ENCODE measurements around the gene PNRC2.
"Not testable (repeated sequence)": the region's sequence is repeated elsewhere in the genome, so short reads cannot be mapped to it uniquely, and the experiment has no call there.

Gene PNRC2

DNA sequence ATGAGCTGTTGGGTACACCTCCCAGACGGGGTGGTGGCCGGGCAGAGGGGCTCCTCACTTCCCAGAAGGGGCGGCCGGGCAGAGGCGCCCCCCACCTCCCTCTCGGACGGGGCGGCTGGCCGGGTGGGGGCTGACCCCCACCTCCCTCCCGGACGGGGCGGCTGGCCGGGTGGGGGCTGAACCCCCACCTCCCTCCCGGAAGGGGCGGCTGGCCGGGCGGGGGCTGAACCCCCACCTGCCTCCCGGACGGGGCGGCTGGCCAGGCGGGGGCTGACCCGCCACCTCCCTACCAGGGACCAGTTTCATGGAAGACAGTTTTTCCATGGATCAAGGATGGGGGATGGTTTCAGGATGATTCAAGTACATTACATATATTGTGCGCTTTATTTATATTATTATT, 27.4 kb downstream of the PNRC2 start:
- not testable (repeated sequence) for DNase-seq (ENCODE audit: low read depth in 4 of 4, low spot score in 1 of 4)

DNA sequence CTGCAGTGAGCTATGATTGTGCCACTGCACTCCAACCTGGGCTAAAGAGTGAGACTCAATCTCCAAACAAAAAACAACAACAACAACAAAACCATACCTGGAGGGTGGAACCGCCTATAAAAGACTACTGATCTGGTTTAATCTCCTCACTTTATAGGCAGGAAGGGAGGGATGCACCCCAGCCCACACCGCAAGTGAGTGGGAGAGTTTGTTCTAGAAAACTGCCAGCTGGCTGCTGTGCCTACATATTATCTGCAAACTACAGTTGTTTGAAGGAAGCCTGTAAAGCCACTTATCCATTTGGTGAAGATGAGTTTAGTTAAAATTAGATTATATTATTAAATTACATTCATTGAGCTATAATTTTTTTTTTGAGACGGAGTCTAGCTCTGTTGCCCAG, 29.6 kb downstream of the PNRC2 start:
- DNase-seq (ENCODE audit: low read depth in 4 of 4, low spot score in 1 of 4) = no peak

DNA sequence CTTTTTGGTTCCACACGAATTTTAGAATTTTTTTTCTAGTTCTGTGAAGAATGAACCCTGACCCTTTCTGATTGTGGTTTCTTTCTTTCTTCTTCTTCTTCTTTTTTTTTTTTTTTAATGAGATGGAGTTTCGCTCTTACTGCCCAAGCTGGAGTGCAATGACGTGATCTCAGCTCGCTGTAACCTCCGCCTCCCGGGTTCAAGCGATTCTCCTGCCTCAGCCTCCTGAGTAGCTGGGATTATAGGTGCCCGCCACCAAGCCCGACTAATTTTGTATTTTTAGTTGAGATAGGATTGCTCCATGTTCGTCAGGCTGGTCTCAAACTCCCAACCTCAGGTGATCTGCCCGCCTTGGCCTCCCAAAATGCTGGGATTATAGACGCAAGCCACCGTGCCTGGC, 32.4 kb downstream of the PNRC2 start:
- DNase-seq (ENCODE audit: low read depth in 4 of 4, low spot score in 1 of 4) = not testable (repeated sequence)

DNA sequence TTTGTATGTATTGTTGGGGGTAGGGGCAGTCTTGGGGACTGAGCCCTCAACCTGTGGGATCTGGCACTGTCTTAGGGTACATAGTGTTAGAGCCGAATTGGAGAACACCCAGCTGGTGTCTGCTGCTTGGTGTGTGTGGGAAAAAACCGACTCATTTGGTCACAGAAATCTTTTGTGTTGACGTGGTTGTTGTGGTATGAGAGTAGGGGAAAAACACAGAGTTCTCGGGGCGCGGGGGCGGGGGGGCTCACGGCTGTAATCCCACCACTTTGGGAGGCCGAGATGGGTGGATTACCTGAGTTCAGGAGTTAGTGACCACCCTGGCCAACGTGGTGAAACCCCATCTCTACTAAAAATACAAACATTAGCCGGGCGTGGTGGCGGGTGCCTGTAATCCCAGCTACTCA, 35.8 kb downstream of the PNRC2 start:
- no peak for DNase-seq (ENCODE audit: low read depth in 4 of 4, low spot score in 1 of 4)

DNA sequence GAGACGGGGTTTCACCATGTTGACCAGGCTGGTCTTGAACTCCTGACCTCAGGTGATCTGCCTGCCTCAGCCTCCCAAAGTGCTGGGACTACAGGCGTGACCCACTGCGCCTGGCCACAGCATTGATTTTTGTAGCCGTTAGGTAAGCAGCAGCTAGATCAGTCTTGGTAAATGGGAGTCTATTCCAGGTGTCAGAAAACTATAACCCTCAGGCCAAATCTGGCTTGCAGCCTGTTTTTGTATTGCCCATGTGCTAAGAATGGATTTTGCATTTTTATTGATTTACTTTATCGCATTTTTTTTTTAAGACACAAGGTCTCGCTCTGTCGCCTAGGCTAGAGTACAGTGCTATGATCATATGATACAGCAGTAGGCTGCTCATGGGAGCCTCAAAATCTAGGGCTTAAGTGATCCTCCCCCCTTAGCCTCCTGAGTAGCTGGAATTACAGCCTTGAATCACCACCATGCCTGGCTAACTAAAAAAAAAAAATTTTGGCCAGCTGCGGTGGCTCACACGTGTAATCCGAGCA, 37.1 kb downstream of the PNRC2 start:
- no peak for DNase-seq (ENCODE audit: low read depth in 4 of 4, low spot score in 1 of 4)

DNA sequence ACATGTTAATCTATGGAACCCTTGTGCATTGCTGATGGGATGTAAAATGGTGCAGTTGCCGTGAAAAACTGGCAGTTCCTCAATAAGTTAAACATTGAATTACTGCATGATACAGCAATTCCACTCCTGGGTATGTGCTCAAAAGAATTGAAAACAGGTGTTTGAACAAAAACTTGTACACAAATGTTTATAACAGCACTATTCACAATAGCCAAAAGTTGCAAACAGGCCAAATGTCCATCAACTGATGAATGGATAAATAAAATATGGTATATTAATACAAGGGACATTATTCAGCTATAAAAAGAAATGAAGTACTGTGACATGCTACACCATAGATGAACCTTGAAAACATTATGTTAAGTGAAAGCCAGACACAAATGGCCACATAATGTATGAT, 38.2 kb downstream of the PNRC2 start:
- no peak for DNase-seq (ENCODE audit: low read depth in 4 of 4, low spot score in 1 of 4)

DNA sequence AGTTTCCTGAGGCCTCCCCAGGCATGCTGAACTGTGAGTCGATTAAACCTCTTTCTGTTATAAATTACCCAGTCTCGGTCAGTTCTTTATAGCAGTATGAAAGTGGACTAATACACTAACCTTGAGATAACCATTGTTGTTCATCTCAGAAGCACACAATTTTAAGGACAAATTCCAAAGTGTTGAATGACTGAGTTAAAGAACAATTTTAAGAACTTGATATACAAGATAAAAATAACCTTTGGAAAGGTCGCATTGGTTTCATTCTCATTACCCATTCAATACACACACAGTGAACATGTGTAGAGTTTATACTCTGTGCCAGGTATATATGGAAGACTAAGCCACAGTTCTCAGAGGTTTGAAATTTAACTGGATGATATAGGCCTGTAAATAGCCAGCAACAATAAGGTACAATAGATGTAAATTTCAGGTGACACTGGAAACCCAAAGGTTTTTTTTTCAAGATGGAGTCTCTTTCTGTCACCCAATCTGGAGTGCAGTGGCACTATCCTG, 39.6 kb downstream of the PNRC2 start:
- DNase-seq (ENCODE audit: low read depth in 4 of 4, low spot score in 1 of 4) = no peak

DNA sequence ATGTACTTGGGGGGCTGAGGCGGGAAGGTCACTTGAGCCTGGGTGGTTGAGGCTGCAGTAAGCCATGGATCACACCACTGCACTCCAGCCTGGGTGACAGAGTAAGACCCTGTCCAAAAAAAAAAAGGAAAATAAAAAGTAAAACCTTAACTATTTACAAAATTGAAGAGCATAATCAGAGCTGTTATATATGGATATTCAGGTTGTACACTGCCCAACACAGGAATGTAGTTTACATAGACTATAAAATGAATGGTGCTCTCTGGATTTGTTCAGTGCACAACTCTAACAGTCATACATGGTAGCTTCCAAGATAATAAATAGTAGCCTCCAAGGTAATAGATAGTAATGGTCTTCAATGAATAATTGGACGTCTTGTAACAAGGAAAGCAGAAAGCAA, 43.1 kb downstream of the PNRC2 start:
- DNase-seq (ENCODE audit: low read depth in 4 of 4, low spot score in 1 of 4) = no peak

DNA sequence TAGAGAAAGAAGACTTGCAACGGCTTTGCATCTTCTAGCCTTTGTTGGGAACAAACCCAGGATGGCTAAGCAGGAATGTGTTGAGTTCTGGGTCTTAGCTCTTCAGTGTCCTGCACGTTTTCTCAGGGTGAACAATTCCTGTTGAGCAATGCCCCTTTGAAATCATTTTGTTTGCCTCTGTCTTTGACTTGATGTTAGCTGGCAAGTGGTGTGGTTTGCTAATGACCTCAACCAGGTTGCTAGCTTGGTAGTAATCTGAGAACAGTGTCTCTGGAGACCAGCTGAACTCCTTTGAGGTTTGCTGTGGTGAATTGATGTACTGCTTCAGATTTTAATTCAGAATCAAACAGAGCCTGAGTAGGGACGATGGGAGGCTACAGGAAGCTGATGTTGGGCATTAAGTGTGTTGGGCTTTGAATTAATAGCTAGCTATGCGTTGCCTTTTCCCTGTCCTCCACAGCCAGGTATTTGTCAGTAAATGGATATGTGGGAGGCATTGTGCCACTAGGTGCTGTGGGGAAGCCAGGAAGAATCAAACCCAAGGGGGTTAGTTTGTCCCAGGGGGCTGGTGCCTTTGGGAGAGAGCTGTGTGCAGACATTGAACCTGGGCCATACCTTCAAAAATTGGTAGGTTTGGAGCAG, 43.8 kb downstream of the PNRC2 start:
- DNase-seq (ENCODE audit: low read depth in 4 of 4, low spot score in 1 of 4) = no peak

DNA sequence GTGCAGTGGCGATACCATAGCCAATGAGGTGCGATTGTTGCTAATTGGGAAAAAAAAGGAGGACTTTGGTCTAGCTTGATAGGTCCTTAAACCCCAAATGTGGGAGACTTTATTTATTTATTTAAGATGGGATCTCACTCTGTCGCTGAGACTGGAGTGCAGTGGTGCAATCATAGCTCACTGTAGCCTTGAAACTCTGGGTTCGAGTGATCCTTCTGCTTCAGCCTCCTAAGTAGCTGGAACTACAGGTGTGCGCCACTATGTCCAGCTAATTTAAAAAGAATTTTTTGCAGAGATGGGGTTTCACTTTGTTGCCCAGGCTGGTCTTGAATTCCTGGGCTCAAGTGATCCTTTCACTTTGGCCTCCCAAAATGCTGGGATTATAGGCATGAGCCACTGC, 44.5 kb downstream of the PNRC2 start:
- no peak for DNase-seq (ENCODE audit: low read depth in 4 of 4, low spot score in 1 of 4)

DNA sequence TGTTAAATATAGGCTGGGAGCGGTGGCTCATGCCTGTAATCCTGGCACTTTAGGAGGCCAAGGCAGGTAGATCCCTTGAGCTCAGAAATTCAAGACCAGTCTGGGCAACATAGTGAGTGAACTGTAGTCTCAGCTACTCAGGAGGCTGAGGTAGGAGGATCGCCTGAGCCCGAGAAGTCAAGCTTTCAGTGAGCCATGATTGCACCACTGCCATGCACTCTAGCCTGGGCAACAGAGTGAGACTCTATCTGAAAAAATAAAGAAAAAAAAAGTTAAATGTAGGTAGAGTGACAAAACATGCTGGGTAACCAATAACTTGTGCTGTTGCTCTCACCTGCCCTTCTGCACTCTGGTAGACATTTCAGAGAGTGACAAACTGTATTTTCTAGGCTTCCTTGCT, 45.5 kb downstream of the PNRC2 start:
- DNase-seq (ENCODE audit: low read depth in 4 of 4, low spot score in 1 of 4) = no peak

DNA sequence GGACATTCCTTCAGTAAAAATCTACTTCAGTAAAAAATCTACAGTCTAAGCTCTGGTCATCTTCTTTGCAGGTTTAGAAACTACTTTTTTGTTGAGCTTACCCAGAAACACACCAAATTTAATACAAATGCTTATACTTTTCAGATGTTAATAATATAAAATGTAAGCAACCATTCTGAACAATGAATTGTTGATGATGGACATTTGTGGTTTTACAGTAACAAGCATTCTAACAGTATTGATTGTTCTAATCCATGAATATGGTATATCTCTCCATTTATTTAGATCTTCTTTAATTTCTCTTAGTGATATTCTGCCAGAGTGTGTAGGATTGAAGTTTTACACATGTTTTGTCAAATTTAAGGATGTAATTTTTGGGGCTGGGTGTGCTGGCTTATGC, 47.5 kb downstream of the PNRC2 start:
- DNase-seq (ENCODE audit: low read depth in 4 of 4, low spot score in 1 of 4) = no peak

DNA sequence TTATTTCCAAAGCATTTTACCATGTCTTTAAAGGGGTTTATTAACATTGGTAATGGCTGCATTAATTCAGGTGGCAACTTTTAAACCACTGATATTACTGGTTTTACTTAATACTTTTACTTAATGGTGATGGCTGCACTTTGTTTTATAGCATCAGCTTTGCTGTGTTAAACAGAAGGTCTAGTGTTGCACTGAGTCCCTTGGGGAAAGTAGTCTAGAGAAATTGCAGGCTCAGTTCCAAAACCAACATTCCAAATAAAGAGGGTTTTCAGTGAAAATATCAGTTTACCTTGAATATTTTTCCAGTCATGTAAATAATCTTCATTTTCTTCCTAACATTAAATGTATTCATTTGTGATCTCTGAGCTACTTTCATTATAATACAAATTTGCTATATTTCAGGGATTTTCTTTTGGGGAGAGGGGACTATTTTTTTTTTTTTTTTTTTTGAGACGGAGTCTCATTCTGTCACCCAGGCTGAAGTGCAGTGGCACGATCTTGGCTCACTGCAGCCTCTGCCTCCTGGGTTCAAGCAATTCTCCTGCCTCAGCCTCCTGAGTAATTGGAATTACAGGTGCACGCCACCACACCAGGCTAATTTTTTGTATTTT, 49.1 kb downstream of the PNRC2 start:
- DNase-seq (ENCODE audit: low read depth in 4 of 4, low spot score in 1 of 4) = not testable (repeated sequence)

DNA sequence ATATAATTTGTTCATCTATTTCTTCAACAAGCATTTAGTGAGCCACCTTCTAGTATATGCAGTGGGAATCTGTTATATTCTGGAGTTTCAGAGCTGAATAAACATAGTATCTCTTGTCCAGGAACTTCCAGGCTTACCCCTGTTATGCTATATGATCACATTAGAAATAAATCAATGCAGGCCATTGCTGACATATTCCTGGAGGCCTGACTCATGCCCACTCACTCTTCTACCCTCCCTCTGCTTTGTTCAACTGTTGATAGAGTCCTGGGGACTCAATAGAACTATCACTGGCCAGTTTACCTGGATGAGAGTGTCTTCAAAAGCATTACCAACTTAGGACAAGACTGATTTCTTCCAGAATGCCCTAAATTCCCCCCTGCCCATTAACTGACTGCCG, 49.8 kb downstream of the PNRC2 start:
- DNase-seq (ENCODE audit: low read depth in 4 of 4, low spot score in 1 of 4) = no peak

DNA sequence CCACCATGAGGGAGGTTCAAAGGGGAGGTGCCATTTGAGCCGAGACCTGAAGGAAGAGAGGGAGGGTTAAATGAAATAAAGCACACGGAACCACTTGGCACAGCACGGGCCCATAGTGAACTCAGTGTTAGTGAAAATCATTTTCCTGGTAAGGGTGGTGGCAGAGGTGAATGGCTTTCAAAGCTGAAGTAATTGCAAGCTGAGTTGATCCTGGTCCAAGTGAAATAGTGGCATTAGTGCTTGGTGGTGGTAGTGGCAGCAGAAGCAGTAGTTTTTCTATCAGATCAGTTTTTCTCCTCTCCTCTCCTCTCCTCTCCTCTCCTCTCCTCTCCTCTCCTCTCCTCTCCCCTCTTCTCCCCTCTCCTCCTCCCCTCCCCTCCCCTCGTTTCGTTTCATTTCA, 51.0 kb downstream of the PNRC2 start:
- DNase-seq (ENCODE audit: low read depth in 4 of 4, low spot score in 1 of 4) = no peak

DNA sequence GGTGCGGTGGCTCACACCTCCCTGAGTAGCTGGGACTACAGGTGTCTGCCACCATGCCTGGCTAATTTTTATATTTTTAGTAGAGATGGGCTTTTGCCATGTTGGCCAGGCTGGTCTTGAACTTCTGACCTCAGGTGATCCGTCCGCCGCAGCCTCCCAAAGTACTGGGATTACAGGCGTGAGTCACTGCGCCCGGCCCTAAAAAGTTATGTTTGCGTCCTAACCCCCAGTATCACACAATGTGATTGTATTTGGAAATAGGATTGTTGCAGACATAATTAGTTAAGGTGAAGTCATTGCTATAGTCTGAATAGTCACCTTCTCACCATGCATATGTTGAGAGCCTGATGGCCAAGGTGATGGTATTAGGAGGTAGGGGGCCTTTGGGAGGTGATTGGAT, 53.2 kb downstream of the PNRC2 start:
- DNase-seq (ENCODE audit: low read depth in 4 of 4, low spot score in 1 of 4) = not testable (repeated sequence)

All from stimulated activated CD4-positive, alpha-beta T cell treated with anti-CD3 and anti-CD28 coated beads, Interleukin-1b, Interleukin-23, amount 100 ng/mL, for 24 hours (primary cell).